Measurements from ENCODE around the gene IPMK.
"Not testable (repeated sequence)": the region's sequence is repeated elsewhere in the genome, so short reads cannot be mapped to it uniquely, and the experiment has no call there.

DNA sequence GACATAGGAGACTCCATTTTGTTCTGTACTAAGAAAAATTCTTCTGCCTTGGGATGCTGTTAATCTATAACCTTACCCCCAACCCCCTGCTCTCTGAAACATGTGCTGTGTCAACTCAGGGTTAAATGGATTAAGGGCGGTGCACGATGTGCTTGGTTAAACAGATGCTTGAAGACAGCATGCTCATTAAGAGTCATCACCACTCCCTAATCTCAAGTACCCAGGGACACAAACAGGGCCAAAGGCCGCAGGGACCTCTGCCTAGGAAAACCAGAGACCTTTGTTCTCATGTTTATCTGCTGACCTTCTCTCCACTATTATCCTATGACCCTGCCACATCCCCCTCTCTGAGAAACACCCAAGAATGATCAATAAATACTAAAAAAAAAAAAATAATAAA is 23.0 kb downstream of the IPMK start:
- TF ChIP-seq, protein P1, sequence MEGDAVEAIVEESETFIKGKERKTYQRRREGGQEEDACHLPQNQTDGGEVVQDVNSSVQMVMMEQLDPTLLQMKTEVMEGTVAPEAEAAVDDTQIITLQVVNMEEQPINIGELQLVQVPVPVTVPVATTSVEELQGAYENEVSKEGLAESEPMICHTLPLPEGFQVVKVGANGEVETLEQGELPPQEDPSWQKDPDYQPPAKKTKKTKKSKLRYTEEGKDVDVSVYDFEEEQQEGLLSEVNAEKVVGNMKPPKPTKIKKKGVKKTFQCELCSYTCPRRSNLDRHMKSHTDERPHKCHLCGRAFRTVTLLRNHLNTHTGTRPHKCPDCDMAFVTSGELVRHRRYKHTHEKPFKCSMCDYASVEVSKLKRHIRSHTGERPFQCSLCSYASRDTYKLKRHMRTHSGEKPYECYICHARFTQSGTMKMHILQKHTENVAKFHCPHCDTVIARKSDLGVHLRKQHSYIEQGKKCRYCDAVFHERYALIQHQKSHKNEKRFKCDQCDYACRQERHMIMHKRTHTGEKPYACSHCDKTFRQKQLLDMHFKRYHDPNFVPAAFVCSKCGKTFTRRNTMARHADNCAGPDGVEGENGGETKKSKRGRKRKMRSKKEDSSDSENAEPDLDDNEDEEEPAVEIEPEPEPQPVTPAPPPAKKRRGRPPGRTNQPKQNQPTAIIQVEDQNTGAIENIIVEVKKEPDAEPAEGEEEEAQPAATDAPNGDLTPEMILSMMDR (IDR thresholded peaks at IDR 0.05): not testable (repeated sequence)
- not testable (repeated sequence) for TF ChIP-seq POLR2A, POLR2AphosphoS5 (IDR thresholded peaks at IDR 0.05)

Measured in transverse colon (tissue), 4 donors.